ENCODE data around the gene EBF3.

The EBF3 gene

DNA sequence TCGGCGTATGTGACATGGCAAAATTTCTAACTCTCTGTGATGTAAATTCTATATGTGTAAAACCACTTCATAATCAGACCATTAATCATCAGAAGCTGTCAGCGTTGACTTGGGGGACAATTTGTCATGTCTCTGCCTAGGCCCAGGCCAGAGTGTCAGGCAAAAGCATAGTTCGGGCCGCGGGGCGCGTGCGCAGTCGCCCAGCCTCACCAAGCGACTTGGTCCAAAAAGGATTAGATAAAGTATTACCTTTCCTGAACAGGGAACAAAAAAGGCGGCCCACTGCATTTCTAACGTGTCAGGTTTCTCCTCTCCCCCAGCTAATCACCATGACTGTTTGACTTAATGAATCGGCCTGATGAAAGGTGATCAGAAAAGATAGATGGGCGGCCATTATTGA, 114.2 kb downstream of the EBF3 start:
- DNase-seq, result no peak

DNA sequence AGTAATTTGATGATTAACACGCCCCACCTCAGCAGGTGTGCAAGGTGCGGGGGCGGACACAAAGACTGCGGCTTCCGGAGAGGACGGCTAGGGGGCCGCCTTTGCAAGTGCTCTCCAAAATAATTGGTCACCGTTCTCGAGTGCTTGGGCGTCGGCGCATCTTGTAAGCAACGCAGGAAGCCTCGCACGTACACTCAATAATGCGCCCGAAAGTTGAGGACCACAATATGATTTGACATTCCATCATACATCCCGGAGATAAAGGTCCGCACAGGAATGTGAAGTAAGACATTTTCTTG, 114.7 kb downstream of the EBF3 start:
- no peak for DNase-seq

DNA sequence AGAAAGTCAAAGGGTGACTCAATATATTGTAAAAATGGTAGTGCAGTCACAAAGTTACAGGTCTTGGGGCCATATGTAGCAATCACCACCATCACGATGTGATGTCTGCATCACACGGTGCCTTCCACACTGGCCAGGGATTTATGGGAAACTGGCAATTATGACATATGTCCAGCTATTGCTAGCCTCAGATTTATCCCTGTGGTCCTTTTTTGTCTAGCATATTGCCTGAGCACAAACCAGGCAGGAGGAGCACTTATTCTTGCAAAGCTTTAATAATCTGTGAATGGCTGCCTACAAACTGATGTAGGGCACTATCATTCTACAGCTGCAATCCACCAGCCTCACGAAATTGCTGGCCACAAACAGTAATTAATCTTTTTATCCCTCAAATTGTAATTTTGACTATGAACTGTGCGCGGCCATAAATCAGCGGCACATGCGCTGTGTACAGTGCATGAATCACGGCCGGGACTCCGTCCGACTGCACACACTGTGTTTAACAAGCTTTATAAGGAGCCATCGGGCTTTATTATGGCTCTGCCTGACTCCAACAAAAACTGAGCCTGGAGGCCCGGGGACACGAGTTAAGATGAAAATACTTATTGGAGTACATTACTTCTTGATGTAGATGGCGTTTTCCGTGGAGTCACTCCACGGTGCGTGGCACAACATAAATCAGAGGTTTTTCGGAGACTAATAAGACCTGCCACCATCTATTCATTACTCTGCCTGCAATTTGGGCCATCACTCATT, 115.2 kb downstream of the EBF3 start:
- no peak for DNase-seq

DNA sequence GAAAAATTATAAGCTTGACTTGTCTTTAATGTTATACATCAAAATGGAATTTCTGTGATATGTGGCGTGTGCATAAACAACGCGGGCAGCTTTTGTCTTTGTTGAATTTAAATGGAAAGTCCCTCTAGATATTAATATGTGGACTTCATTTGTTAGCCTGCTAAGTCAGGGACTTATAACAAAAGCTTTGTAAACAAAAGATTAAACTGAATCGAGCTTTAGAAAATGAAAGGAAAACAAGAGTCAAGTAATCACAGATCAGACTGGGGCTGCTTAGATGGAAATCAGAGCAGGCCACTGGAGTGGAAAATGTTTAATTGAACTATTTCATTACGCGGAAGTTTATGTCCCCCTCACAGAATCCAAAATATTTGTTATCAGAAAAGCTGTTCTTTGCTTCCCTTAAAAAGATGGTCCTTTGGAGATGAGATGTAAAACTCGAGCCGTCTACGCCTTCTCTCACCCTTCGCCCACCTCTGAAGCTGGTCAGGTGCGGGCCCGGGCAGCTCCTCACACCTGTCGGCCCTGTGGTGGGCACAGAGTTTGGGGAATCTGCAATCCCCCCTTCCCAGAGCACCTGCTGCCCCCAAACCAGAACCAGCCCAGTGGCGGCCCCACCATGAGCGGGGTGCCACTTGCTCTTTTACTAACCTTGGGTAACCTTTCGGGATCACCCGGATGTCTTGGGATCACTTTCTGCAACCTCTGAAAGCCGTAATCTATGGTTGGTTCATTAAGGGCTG, 116.2 kb downstream of the EBF3 start:
- DNase-seq, result no peak

DNA sequence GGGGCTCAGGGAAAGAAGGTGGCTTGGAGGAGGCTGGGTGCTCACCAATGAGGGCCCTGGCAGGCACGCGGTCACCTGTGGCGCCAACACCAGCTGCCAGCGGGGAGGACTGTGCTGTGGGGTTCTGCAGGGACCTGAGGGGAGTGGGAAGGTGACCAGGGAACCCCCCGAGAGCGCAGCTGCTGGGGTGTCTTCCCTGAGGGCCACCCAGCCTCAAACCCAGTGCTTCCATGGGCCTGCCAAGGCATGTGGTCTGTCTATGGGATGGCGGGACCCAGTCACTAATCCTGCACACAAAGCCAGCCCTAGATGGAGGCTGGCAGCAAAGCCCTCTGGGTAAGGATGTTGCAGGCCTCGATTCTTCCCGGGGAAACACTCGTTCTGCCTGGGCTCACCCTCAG, 117.1 kb downstream of the EBF3 start:
- no peak for DNase-seq

DNA sequence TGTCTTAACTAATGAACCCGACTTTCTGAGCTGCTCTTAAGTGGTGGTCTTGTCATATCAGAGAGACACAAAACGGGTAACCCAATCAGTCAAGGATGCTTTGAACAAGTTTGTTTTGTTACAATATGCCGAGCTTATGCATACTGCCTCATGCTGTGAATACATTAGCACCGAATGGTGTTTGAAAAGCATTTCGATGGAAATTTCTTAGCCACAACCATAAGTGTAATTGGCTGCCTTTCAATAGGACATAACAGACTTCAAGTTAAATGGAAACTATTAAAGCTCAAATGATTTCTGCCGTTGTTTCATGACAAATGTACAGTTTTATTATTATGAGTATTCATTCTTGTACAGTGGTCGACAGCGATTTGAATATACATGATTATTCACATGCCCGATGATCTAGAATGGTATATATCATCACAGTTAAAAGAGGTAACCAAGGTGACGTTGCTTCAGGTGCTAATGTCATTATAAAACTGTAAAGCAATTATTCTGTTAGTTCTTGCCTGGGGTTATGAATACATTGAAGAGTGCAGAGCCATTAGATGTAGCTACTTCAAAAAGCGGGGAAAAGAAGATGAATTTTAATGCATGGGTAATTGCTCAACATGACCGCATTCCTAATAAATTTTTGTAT, 118.8 kb downstream of the EBF3 start:
- no peak for DNase-seq

DNA sequence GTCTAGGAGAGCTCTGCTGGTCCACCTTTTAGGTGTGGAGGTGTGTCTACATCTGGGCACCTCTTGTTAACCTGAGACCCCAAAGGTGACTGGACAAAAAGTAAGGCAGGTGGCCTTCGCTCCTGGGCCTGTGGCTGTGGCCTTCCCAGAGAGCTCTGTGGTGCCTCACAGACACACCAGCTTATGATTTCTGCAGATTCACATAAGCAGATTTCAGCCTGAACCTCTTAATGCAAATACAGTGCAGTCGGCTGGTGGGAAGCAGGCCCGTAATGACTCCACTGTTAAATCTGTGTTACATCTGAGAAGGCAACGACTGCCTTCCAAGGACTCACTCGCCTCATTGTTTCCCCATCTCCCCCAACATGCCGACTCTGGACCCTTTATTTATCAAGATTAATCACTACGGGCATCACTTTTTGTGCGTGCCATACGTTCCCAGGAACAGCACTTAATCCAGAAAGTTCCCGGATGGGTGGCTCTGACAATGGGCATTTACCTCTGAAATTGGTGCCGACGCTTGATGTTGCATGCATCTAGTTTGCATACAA, 119.8 kb downstream of the EBF3 start:
- DNase-seq, result no peak

DNA sequence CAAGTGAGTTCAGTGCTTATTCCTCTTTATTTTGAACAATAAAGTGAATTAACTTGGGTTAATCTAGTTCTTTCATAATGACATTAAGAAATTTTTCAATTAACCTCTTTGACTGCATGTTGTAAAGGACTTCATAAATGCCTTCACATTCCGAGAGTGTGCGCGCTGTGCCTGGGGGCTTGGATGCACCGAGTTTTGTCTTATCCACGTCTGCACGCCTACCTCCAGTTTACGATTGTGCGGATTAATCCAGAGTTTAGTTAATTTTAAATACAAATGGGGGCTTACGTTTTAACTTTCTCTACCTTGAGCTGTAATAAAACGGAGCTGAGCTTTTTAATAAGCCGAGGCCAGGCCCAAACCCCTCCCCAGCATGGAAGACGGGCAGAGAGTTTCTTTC, 120.4 kb downstream of the EBF3 start:
- DNase-seq, result no peak

DNA sequence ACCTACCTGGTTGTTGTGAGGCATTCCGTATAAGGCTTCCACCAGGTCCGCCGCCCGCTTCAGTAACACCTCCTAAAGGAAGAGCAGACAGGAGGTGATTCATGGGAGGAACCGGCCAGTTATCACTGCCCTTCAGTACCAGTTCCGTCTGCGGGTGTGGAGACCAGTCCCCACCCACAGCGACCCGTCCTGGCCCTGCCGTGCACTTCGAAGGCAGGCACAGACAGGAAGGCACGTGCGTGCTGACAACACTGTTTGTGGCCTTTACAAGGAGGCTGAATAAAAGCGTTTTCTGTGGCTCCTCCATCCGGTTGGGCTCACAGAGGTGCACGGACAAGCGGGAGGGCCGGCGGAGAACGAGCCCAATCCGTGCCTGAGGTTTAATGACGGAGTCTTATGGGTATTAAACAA, 120.9 kb downstream of the EBF3 start:
- DNase-seq, result no peak

DNA sequence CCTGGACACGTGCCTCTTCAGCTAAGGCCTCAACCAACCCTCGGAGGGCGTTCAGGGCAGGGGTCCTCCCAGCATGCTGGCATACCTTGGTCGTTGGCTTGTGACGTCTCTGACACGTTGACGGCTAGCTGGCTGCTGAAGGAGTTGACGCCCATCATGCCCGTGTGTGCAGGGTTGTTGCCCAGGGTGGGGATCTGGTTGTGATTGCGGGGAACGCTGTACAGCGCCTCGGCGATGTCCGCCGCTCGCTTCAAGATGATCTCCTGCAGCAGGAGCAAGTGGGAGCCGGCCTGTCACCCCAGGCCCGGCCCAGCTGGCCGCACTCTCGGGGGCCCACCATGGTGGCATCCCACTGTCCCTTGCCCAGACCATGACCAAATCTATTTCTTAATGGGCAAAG, 122.0 kb downstream of the EBF3 start:
- DNase-seq, result no peak

DNA sequence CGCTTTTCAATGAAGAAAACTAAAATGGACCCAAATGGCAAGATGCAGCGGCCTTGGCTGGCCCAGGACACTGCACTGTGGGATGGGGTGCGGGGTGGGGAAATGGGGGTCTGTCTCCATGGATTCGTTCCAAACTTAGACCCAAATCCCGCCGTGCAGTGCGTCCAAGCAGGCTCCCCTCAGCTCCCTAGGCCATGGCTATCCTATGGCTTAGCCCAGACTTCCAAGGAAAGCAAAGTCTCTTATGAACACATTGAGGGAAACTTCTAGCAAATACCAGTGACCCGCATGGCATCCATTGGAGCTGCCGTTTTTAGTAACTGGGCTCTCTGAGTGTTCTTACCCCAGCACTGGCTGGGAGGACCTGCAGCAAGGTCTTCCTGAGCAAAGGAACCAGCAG, 122.5 kb downstream of the EBF3 start:
- no peak for DNase-seq

DNA sequence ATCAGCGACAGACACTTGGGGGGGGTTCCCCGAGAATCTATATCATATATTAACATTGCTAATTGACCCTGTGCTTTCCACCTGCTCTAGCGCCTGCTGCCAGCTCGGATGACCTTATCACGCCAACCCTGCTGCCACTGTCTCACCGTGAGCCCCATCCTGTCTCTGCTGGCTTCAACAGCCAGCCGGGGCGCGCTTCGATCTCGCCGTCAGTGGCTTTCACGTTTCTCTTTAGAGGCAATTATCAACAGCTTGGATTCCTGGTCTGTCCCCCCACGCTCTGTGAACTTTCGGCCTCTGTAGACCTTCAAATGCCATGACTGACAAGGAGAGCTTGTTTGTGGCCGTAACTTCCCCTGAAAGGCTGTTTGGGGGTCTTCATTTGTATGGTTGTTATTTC, 123.0 kb downstream of the EBF3 start:
- no peak for DNase-seq

DNA sequence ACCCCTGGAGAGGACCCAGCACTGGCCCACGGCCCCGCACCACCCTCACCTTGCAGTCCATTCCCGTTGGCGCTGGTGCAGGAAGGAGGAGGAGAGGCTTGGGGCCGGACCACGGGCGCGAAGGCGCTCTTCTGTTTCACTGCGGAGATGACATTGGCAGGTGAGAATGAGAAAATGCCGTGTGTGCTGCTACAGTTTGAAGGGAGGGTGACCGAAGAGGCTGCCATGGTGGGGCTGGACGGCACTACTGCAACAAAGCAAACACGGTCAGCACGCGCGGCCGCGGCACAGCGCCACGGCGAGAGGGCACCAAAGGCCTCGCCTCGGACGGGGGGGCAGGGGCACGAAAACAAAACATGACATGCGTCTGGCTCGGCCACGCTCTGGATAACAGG, 123.9 kb downstream of the EBF3 start:
- DNase-seq, result no peak

DNA sequence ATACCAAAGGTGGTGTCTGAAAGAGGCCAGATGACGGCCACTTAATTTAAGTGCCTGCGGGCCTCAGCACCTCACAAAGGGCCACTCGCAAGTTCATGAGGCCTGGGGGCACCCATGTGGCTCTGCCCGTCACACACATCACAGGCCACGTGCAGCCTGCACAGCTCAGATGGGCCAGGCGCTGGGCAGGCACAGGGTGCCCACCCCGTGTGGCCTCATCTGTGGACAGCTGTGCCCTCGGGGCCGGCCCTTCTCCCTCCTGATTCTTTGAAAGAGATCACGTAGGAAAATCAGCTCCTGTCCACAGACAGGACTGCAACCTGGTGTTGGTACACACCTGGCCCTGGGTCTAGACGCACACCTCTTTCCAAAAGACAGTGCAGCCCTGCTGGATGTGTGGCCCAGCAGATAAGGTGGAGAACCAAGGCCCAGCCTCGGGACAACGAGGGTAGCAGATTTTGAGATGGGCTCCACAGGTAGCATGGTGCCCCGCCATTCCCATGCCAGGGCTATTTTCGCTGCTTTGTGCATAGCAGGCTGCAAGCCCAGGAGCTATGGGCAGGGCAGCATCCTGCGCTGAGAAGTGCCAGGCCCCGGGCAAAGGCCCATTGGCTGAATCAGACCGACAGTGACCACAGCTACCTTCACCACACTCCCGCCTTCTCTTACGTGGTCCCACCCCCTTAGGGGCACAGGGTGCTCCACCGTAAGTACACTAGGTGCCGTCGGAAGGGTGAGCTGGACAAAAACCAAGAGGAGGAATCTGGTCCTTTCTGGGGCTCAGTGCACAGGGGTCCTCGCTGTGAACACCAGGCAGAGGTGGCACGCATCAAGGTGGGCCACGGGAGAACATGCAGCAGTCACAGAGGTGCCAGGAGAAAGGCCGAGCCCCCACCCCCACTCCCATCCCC, 124.5 kb downstream of the EBF3 start:
- no peak for DNase-seq

DNA sequence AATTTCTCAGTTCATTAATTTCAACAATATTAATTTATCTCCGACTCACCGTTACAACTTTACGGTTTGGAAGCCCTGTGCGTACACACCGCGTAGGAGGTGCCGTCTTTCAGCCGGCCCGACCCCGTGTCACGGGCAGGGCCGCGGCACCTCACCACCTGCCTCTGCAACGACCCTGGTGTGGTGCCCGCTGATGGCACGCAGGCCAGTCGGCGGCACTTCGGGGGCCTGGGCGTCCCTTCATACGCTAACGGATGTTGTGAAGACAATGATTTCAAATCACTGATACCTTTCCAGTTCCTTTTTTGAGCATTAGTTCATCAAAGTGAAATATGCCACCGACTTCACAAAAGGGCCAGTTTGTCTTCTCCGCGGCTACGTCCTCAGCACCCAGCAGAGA, 125.3 kb downstream of the EBF3 start:
- no peak for DNase-seq

DNA sequence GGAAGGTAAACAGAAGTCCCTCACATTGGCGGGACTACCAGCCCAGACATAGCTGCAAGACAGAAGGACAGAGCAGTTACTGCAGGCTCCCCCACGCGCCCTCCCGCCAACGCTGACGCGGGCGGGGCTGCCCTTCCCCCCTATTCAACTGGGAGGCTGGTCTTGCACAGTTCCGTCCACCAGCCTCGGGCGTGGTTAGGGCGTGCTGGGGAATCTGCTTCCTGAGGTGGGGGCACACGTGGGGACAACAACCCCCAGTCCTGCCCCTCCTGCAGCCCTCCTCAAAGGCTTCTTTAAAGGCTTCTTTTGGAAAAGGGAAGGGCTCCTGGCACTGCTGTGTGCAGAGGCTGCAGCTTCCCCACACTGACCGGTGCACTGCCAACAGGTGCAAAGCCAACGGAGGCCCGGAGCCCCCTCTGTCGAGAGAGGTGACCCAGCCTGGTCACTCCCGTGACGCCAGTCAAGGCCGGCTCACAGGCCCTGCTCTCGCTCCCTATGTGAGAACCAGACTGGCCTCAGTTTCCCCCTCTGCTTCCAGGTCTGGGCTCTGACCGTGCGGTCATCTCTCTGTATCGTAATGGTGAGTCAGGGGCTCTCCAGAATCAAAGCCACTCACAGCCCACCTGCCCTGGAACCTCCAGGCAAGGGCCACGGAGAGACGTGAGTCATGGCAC, 126.0 kb downstream of the EBF3 start:
- DNase-seq, result no peak

DNA sequence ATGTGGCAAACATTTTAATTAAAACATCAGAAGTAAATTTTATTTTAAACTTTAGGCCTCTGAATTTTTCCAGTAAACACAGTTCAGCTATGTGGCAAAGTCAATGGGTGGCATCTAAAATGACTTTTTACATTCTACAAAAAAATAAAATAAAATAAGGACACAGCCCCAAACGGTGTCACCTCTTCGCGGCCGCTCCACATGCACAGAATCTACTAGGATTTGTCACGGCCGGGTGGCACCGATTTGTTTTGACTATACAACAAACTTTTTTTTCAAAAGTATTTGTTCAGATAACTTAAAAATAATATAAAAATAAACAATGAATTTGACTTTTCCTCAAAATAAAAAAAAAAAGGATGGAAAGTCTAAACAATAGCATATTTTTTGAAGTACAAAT, 127.8 kb downstream of the EBF3 start:
- DNase-seq, result no peak

DNA sequence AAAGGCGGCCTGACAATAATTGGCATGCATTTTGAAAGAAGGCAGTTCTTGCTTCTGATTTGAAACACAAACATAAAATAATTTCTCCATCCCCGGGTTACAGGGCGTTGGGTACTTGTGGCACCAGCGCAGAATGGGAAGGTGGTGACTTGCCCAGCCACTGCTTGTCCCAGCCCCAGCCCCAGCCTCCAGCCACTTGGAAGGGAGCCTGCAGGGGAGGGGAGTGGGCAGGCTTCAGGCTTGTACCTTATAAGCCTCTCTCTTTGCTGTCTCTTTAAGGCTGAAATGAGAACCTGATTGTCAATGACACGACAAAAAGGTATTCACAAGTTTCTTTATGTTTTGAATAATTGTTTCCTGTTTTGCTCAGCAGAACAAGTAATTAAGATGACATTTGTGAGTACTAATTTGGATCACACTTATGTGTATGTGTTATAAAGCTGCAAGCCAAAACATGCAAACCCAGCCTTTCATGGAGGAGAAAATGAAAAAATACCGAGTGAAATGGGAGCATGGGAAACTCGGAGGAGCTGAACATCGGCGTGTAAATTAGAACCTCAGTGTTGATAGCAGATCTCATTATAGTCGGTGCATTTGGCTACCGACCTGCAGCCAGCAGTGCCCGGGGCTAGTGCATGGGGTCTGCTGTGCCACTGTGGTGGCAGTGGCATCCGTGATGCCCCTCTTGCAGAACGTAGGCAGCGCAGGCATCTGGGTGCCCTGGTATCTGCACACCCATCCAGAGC, 129.9 kb downstream of the EBF3 start:
- no peak for DNase-seq

DNA sequence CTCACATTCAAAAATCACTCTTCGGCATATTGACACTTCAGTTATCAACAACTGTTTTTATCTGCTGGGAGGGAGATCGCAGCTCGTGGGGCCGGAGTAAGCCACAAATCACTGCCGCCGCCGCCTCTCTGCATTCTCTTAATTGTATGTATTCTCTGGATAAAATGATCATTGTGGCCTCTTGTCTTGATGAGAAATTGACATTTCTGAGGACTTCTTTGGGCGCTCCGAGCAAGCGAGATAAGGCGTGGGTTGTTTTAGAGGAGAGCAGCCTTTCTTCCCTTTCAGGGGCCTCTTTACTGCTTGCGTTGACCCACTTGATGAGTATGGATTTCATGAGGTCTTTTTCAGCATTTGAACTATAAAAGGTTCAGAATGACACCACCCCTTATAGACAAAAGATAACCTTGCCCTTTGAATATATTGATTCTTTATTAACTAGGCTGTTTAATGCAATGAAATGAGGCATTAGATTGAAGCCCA, 130.6 kb downstream of the EBF3 start:
- no peak for DNase-seq

DNA sequence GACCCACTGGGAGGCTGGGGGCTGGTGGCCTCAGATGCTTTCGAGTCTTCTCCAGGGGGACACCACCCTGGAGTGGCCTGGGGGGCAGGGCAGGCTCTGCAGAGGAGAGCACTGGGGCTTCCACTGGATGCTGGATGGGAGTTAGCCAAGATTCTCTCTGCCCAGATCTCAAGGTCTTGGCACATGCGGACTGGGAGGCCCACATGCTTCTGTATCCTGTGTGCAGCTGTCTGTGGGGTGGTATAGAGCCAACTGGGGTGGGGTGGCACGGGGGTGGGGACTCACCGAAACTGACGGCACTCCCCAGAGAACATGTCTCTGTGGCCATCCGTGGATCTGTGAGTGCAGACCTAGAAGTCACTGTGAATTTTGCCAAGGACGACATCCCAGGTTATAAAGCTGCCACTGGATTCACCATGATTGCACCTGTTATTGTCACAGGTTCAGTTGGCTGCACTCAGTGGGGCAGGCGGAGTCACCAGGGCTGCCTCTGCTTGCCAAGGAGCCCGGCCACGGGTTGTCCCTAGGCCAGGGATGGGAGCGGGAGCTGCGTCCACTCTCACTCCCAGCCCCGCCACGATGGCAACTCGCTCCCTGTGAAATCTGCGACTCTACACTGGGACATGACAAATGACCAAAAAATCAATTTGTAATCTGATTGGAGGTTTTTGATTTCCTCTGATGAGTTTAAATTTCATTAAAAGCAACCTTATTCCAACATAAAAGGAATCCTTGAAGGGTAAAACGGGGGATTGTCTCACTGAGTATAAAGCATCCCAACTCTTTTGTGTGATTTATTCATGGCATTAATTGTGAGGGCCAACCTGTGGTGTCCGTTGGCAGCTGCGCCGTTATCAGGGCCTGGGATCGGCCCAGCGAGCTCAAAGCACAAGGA, 131.3 kb downstream of the EBF3 start:
- no peak for DNase-seq
